ENCODE data around the gene CCSER1.
"Not testable (repeated sequence)": the region's sequence is repeated elsewhere in the genome, so short reads cannot be mapped to it uniquely, and the experiment has no call there.

GRCh38 chr4:91154041-91154440 is 1026.8 kb downstream of the CCSER1 start:
- not testable (repeated sequence) for TF ChIP-seq CTCF (IDR thresholded peaks at IDR 0.05; ENCODE audit: low read length); EZH2 (IDR thresholded peaks at IDR 0.05; ENCODE audit: borderline replicate concordance, low read length)

All from OCI-LY1 (cell line).